Measurements from ENCODE around the gene ETV5.

- no peak for TF ChIP-seq CTCF (conservative IDR thresholded peaks at IDR 0.05)
- TF ChIP-seq EZH2 (IDR thresholded peaks at IDR 0.05; ENCODE audit: low read depth) = no peak
Observed at GRCh38 chr3:186117521-186118134, 8.7 kb upstream of the ETV5 start.
